NCI-H2196 treated with DMSO at 0.1 percent for 48 hours (cell line): ENCODE results near the gene PRR19.

Experiments used
- DNase-seq: peaks from one replicate; lab custom pipeline; 2025; ENCODE audit not compliant: unreplicated experiment; lab: John Stamatoyannopoulos, UW

PRR19 gene

GRCh38 chr19:42283188-42284065 is 18.5 kb upstream of the PRR19 start:
- peak; percentile 88 for DNase-seq

GRCh38 chr19:42284066-42284501 is 17.8 kb upstream of the PRR19 start:
- peak; percentile 67 for DNase-seq

- DNase-seq = no peak
Measured at GRCh38 chr19:42284591-42285341, 17.2 kb upstream of the PRR19 start.

- DNase-seq = no peak
Measured at GRCh38 chr19:42285541-42285941, 16.4 kb upstream of the PRR19 start.

- DNase-seq = no peak
Measured at GRCh38 chr19:42285988-42286348, 16.0 kb upstream of the PRR19 start.

GRCh38 chr19:42286349-42287016 is 15.4 kb upstream of the PRR19 start:
- no peak for DNase-seq

GRCh38 chr19:42287017-42287826 is 14.7 kb upstream of the PRR19 start:
- no peak for DNase-seq

- no peak for DNase-seq
Measured at GRCh38 chr19:42287827-42288107, 14.2 kb upstream of the PRR19 start.

GRCh38 chr19:42288387-42288786 is 13.5 kb upstream of the PRR19 start:
- no peak for DNase-seq

- no peak for DNase-seq
Measured at GRCh38 chr19:42288881-42289555, 12.9 kb upstream of the PRR19 start.

- DNase-seq = no peak
Measured at GRCh38 chr19:42289556-42290041, 12.3 kb upstream of the PRR19 start.

- DNase-seq = no peak
Measured at GRCh38 chr19:42290136-42290522, 11.8 kb upstream of the PRR19 start.

GRCh38 chr19:42290523-42291434 is 11.2 kb upstream of the PRR19 start:
- no peak for DNase-seq

- no peak for DNase-seq
Measured at GRCh38 chr19:42291435-42291810, 10.5 kb upstream of the PRR19 start.

- no peak for DNase-seq
Measured at GRCh38 chr19:42292042-42292960, 9.6 kb upstream of the PRR19 start.

- DNase-seq = no peak
Measured at GRCh38 chr19:42292963-42293362, 9.0 kb upstream of the PRR19 start.

- no peak for DNase-seq
Measured at GRCh38 chr19:42293540-42293939, 8.4 kb upstream of the PRR19 start.

- no peak for DNase-seq
Measured at GRCh38 chr19:42293948-42294347, 8.0 kb upstream of the PRR19 start.
